WTC11 (cell line): ENCODE results near the gene CNTNAP5.

Source experiments
- TEAD4 ChIP-seq: sonication (generic); formaldehyde crosslinking; IDR thresholded peaks from 2 replicates; pipeline ENCODE4 v1.8.0; 2022; ENCODE audit warnings: mild to moderate bottlenecking, missing genetic modification reagents
- TF ChIP-seq, protein P1 (sequence below): fragments of 200-600 bp; IDR thresholded peaks from 2 replicates; pipeline ENCODE4 v1.8.0; 2022; ENCODE audit warnings: antibody characterized with exemption

DNA sequence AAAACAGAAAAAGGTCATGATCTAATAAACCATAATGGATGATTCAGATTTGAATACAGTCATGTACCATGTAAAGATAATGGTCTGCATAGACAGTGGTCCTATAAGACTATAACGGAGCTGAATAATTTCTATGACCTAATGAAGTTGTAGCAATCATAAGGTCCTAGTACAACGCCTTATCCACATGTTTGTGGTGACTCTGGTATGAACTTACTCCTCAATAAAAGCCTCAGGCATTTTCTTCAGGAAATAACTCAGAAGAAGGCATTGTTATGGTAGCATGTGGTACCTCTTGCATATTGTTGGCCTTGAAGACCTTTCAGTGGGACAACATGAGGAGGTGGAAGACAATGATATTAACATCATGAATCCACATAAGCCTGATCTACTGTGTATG is 883.3 kb downstream of the CNTNAP5 start:
- TF ChIP-seq, protein P1, sequence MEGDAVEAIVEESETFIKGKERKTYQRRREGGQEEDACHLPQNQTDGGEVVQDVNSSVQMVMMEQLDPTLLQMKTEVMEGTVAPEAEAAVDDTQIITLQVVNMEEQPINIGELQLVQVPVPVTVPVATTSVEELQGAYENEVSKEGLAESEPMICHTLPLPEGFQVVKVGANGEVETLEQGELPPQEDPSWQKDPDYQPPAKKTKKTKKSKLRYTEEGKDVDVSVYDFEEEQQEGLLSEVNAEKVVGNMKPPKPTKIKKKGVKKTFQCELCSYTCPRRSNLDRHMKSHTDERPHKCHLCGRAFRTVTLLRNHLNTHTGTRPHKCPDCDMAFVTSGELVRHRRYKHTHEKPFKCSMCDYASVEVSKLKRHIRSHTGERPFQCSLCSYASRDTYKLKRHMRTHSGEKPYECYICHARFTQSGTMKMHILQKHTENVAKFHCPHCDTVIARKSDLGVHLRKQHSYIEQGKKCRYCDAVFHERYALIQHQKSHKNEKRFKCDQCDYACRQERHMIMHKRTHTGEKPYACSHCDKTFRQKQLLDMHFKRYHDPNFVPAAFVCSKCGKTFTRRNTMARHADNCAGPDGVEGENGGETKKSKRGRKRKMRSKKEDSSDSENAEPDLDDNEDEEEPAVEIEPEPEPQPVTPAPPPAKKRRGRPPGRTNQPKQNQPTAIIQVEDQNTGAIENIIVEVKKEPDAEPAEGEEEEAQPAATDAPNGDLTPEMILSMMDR, result no peak
- TF ChIP-seq TEAD4, result no peak
